BLaER1 (cell line): Measurements from ENCODE around the gene PLCB2.

ENCODE experiments used
- H3K27ac ChIP-seq: shearing (Covaris generic); formaldehyde crosslinking; 2 replicates; pipeline ENCODE4 v1.8.1; 2022
- H3K27me3 ChIP-seq: shearing (Covaris generic); formaldehyde crosslinking; 2 replicates; pipeline ENCODE4 v1.8.1; 2022
- H3K36me3 ChIP-seq: shearing (Covaris generic); formaldehyde crosslinking; 2 replicates; pipeline ENCODE4 v1.8.1; 2022
- H3K4me1 ChIP-seq: shearing (Covaris generic); formaldehyde crosslinking; 2 replicates; pipeline ENCODE4 v1.8.1; 2022
- H3K4me2 ChIP-seq: shearing (Covaris generic); formaldehyde crosslinking; 2 replicates; pipeline ENCODE4 v1.8.1; 2022
- H3K4me3 ChIP-seq: shearing (Covaris generic); formaldehyde crosslinking; 2 replicates; pipeline ENCODE4 v1.8.1; 2022
- H3K9ac ChIP-seq: shearing (Covaris generic); formaldehyde crosslinking; 2 replicates; pipeline ENCODE4 v1.8.1; 2022
- H3K9me3 ChIP-seq: shearing (Covaris generic); formaldehyde crosslinking; 2 replicates; pipeline ENCODE4 v1.8.1; 2022
- H4K20me1 ChIP-seq: shearing (Covaris generic); formaldehyde crosslinking; 2 replicates; pipeline ENCODE4 v1.8.1; 2022
- Cebpa-rat ChIP-seq: shearing (Covaris generic); IDR thresholded peaks from 2 replicates; pipeline ENCODE4 v1.8.1; 2022

The PLCB2 gene

GRCh38 chr15:40289140-40289775, 18.5 kb downstream of the PLCB2 start:
- Histone ChIP-seq H3K36me3 (peaks cover 22% of the 10 kb centered on the region; the same call in 1 of the 2 replicates), H3K9ac (no peak overlapping the region), H3K27ac (no peak overlapping the region), H4K20me1 (peaks cover 9% of the 10 kb centered on the region; the same call in 1 of the 2 replicates), H3K9me3 (no peaks in the 10 kb centered on the region), H3K27me3 (peaks cover 15% of the 10 kb centered on the region), H3K4me3 (no peak overlapping the region), H3K4me2 (no peak overlapping the region), H3K4me1 (peaks cover 24% of the 10 kb centered on the region)
- no peak for TF ChIP-seq Cebpa-rat

DNA sequence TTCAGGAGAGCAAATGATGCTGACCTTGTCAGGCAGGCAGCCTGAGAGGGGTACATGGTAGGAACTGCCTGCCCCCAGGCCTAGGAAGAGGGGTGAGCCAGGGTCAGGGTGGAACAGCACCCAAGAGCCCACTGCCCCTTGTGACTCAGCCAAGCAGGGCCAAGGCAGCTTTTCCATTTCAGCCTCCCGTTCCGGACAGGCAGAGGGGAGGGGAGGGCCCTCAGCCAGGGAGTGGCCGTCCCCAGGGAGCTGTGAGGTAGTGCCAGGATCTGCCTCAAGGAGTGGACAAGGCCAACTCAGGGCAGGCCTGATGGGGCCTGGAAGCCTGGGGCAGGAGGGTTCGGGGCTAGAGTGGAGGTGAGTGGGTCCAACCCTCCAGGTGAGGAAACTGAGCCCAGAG, 19.8 kb downstream of the PLCB2 start:
- Histone ChIP-seq H4K20me1 (peaks cover 14% of the 10 kb centered on the region; the same call in 1 of the 2 replicates), H3K9ac (no peak overlapping the region), H3K27me3 (peaks cover 27% of the 10 kb centered on the region), H3K4me1 (peaks cover 20% of the 10 kb centered on the region), H3K4me3 (no peak overlapping the region), H3K9me3 (no peaks in the 10 kb centered on the region), H3K4me2 (no peak overlapping the region), H3K36me3 (peaks cover 20% of the 10 kb centered on the region; the same call in 1 of the 2 replicates), H3K27ac (no peak overlapping the region)
- no peak for TF ChIP-seq Cebpa-rat

- peaks cover 14% of the 10 kb centered on the region; the same call in 1 of the 2 replicates for H4K20me1 ChIP-seq
- H3K4me2 ChIP-seq: no peak overlapping the region
- no peak for TF ChIP-seq Cebpa-rat
- no peak overlapping the region for H3K4me3 ChIP-seq
- H3K27ac ChIP-seq: no peak overlapping the region
- peaks cover 20% of the 10 kb centered on the region; the same call in 1 of the 2 replicates for H3K36me3 ChIP-seq
- no peak overlapping the region for H3K9ac ChIP-seq
- H3K27me3 ChIP-seq: peaks cover 32% of the 10 kb centered on the region
- H3K9me3 ChIP-seq: no peaks in the 10 kb centered on the region
- H3K4me1 ChIP-seq: peaks cover 24% of the 10 kb centered on the region
Measured at GRCh38 chr15:40287505-40287904, 20.2 kb downstream of the PLCB2 start.

DNA sequence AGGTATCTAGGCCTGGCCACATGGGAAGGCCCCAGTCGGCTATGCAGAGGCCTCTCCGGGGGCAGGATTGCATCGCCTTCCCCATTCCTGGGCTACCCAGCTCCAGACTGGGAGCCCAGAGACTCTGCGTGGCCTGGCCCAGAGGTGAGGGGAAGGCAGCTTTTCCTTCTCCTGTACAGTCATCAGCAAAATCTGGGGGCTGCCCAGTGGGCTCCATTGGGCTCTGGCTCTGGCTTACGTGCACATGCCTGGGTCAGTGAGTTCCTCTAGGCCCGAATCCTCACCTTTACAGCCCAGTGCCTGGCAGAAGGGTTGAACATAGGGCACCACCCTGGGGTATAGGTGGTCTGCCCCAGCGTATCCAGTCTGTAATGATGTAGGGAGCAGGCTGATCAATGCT, 20.9 kb downstream of the PLCB2 start:
- H3K4me3 ChIP-seq: no peak overlapping the region
- H3K9ac ChIP-seq: no peak overlapping the region
- peaks cover 31% of the 10 kb centered on the region for H3K4me1 ChIP-seq

GRCh38 chr15:40286061-40286532, 21.6 kb downstream of the PLCB2 start:
- H3K4me2 ChIP-seq: no peak overlapping the region
- peaks cover 38% of the 10 kb centered on the region for H3K4me1 ChIP-seq
- H3K4me3 ChIP-seq: no peak overlapping the region
- H3K9ac ChIP-seq: no peak overlapping the region
- peaks cover 46% of the 10 kb centered on the region for H3K27me3 ChIP-seq
- no peak for TF ChIP-seq Cebpa-rat
- no peak overlapping the region for H3K27ac ChIP-seq
- H3K36me3 ChIP-seq: peaks cover 12% of the 10 kb centered on the region; the same call in 1 of the 2 replicates
- H4K20me1 ChIP-seq: peaks cover 25% of the 10 kb centered on the region
- no peaks in the 10 kb centered on the region for H3K9me3 ChIP-seq

More for the DNA sequence above, 20.9 kb downstream of the PLCB2 start:
- Histone ChIP-seq H3K9me3 (no peaks in the 10 kb centered on the region), H3K4me2 (no peak overlapping the region), H3K36me3 (peaks cover 14% of the 10 kb centered on the region; the same call in 1 of the 2 replicates), H3K27ac (no peak overlapping the region), H3K27me3 (peaks cover 39% of the 10 kb centered on the region), H4K20me1 (peaks cover 18% of the 10 kb centered on the region)
- TF ChIP-seq Cebpa-rat: no peak

GRCh38 chr15:40285554-40286011, 22.2 kb downstream of the PLCB2 start:
- H3K9ac ChIP-seq: no peak overlapping the region
- peaks cover 30% of the 10 kb centered on the region for H4K20me1 ChIP-seq
- no peaks in the 10 kb centered on the region for H3K9me3 ChIP-seq
- no peak overlapping the region for H3K4me3 ChIP-seq
- peaks cover 51% of the 10 kb centered on the region for H3K27me3 ChIP-seq
- H3K4me2 ChIP-seq: no peak overlapping the region
- peaks cover 38% of the 10 kb centered on the region for H3K4me1 ChIP-seq
- no peak for TF ChIP-seq Cebpa-rat
- H3K27ac ChIP-seq: no peak overlapping the region
- peaks cover 12% of the 10 kb centered on the region; the same call in 1 of the 2 replicates for H3K36me3 ChIP-seq

- no peak for TF ChIP-seq Cebpa-rat
- Histone ChIP-seq H3K4me3 (no peak overlapping the region), H4K20me1 (peaks cover 34% of the 10 kb centered on the region), H3K4me1 (peaks cover 34% of the 10 kb centered on the region), H3K9me3 (no peaks in the 10 kb centered on the region), H3K9ac (no peak overlapping the region), H3K27me3 (peaks cover 56% of the 10 kb centered on the region), H3K4me2 (no peak overlapping the region), H3K27ac (no peak overlapping the region), H3K36me3 (peaks cover 12% of the 10 kb centered on the region; the same call in 1 of the 2 replicates)
Measured at GRCh38 chr15:40285151-40285550, 22.6 kb downstream of the PLCB2 start.

- peaks cover 65% of the 10 kb centered on the region for H3K27me3 ChIP-seq
- peaks cover 6% of the 10 kb centered on the region; the same call in 1 of the 2 replicates for H3K36me3 ChIP-seq
- no peaks in the 10 kb centered on the region for H3K9me3 ChIP-seq
- peak overlapping the region; percentile 100 for H3K4me2 ChIP-seq
- peaks cover 35% of the 10 kb centered on the region for H4K20me1 ChIP-seq
- H3K9ac ChIP-seq: peak overlapping the region; percentile 58; the same call in 1 of the 2 replicates
- peaks cover 36% of the 10 kb centered on the region for H3K4me1 ChIP-seq
- no peak overlapping the region for H3K27ac ChIP-seq
- H3K4me3 ChIP-seq: peak overlapping the region; percentile 73
- TF ChIP-seq Cebpa-rat: no peak
Measured at GRCh38 chr15:40283615-40284300, 24.0 kb downstream of the PLCB2 start.

- Histone ChIP-seq H4K20me1 (peaks cover 35% of the 10 kb centered on the region), H3K9me3 (no peaks in the 10 kb centered on the region), H3K4me1 (peaks cover 43% of the 10 kb centered on the region), H3K9ac (peak within 1 kb of the TSS; percentile 58; the same call in 1 of the 2 replicates), H3K27me3 (peaks cover 66% of the 10 kb centered on the region), H3K36me3 (no peaks in the 10 kb centered on the region), H3K27ac (no peak within 1 kb of the TSS), H3K4me3 (peak within 1 kb of the TSS; percentile 73), H3K4me2 (peak within 1 kb of the TSS; percentile 100)
- TF ChIP-seq Cebpa-rat: no peak
Measured at GRCh38 chr15:40282869-40283614, 24.7 kb downstream of the PLCB2 start, which contains the start of gene ANKRD63. TSS of gene ANKRD63 (minus strand) at chr15:40283064. CDS start at chr15:40282586, 478 bp downstream.
